ENCODE measurements around the gene CD300LB.
"Not testable (repeated sequence)": the region's sequence is repeated elsewhere in the genome, so short reads cannot be mapped to it uniquely, and the experiment has no call there.

Gene CD300LB

GRCh38 chr17:74499992-74500391 lies 31.3 kb downstream of the CD300LB start:
- TF ChIP-seq CTCF (IDR thresholded peaks at IDR 0.05; ENCODE audit: low read depth, low read length, missing control alignments), result no peak
- DNase-seq (ENCODE audit: extremely low read depth, low read depth), result no peak
- H3K4me3 ChIP-seq (replicated peaks; ENCODE audit: low read depth, low read length), result no peak overlapping the region

- no peak overlapping the region for H3K4me3 ChIP-seq (replicated peaks; ENCODE audit: low read depth, low read length)
- TF ChIP-seq CTCF (IDR thresholded peaks at IDR 0.05; ENCODE audit: low read depth, low read length, missing control alignments), result no peak
- DNase-seq (ENCODE audit: extremely low read depth, low read depth), result no peak
Observed at GRCh38 chr17:74497471-74497870, 33.8 kb downstream of the CD300LB start.

- DNase-seq (ENCODE audit: extremely low read depth, low read depth), result peak; percentile 22
- peak; percentile 84 for TF ChIP-seq CTCF (IDR thresholded peaks at IDR 0.05; ENCODE audit: low read depth, low read length, missing control alignments)
- H3K4me3 ChIP-seq (replicated peaks; ENCODE audit: low read depth, low read length), result no peak overlapping the region
Observed at GRCh38 chr17:74493331-74493833, 37.9 kb downstream of the CD300LB start.

- TF ChIP-seq CTCF (IDR thresholded peaks at IDR 0.05; ENCODE audit: low read depth, low read length, missing control alignments), result no peak
- H3K4me3 ChIP-seq (replicated peaks; ENCODE audit: low read depth, low read length), result no peak overlapping the region
- no peak for DNase-seq (ENCODE audit: extremely low read depth, low read depth)
Observed at GRCh38 chr17:74491626-74492025, 39.6 kb downstream of the CD300LB start.

- no peak for DNase-seq (ENCODE audit: extremely low read depth, low read depth)
- no peak overlapping the region for H3K4me3 ChIP-seq (replicated peaks; ENCODE audit: low read depth, low read length)
- no peak for TF ChIP-seq CTCF (IDR thresholded peaks at IDR 0.05; ENCODE audit: low read depth, low read length, missing control alignments)
Observed at GRCh38 chr17:74490716-74491115, 40.6 kb downstream of the CD300LB start.

GRCh38 chr17:74488276-74488675 lies 43.0 kb downstream of the CD300LB start:
- H3K4me3 ChIP-seq (replicated peaks; ENCODE audit: low read depth, low read length); DNase-seq (ENCODE audit: extremely low read depth, low read depth): not testable (repeated sequence)

GRCh38 chr17:74485841-74486240 lies 45.4 kb downstream of the CD300LB start:
- no peak overlapping the region for H3K4me3 ChIP-seq (replicated peaks; ENCODE audit: low read depth, low read length)
- TF ChIP-seq CTCF (IDR thresholded peaks at IDR 0.05; ENCODE audit: low read depth, low read length, missing control alignments), result no peak
- DNase-seq (ENCODE audit: extremely low read depth, low read depth), result no peak
